Retinal pigment epithelial cell (primary cell): ENCODE data around the gene SLC19A2.

Experiments
- DNase-seq: peaks from one replicate; pipeline ENCODE4 v3.0.0-alpha.2; 2010; ENCODE audit warnings: low read depth
- H3K4me3 ChIP-seq: 2 replicates; pipeline ENCODE4 v1.5.1; 2011; ENCODE audit warnings: mild to moderate bottlenecking, low read length, control low read depth, moderate library complexity
- CTCF ChIP-seq: conservative IDR thresholded peaks from 2 replicates; pipeline ENCODE4 v1.5.1; 2011; ENCODE audit warnings: low read depth, low read length, control low read depth, inconsistent platforms

SLC19A2 gene

DNA sequence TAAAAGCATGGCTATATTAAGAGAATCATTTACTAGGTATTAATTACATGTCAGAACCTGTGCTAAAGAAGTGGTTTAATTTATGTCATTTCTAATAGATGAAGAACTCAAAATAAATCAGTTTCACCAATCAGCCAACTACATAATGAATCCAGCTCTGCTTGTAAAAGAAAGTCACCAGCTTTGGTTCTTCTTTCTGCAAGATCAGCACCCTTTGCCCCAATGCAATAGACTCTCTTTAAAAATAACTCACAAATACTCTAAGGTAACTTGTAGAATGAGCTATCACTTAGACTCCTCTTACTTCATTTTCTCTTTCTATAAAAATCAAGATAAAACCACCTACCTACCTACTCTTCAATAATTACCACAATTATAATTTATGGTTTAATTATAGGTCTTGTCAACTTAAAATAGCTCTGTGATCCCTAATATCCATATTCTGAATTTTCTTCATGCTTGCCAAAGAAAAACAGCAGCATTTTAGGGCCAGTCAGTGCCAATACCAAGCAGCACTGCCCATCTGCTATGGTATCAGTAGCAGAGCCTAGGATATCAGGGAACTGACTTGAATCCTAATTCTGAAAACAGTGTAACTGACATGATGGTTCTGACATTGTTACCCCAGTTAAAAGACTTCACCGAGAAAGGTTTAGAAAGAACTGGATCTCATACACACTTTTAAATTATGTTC is 11.3 kb downstream of the SLC19A2 start:
- H3K4me3 ChIP-seq = no peak overlapping the region
- no peak for DNase-seq
- no peak for TF ChIP-seq CTCF

- H3K4me3 ChIP-seq = no peak overlapping the region
- no peak for TF ChIP-seq CTCF
- no peak for DNase-seq
These were observed 12.4 kb downstream of the SLC19A2 start for GRCh38 chr1:169473347-169473746.

DNA sequence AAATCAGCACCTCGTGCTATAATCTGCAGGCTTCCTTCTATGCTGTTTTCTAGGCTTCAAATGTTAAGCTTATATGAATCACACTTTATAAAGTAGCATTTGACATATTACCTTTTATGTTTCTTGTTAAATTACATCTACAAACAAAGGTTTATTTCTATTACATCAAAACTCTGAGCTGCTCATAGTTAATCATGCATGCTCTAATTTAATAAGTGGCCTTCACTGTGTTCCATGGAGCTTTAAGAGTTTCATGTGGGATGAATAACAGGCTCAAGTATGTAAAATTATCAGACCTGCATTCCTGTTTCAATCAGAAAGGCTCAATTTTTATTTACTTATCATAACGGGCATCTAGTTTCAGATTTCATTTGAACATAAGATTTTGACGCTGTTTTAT is 13.0 kb downstream of the SLC19A2 start:
- peak; percentile 88 for DNase-seq
- no peak for TF ChIP-seq CTCF
- H3K4me3 ChIP-seq = no peak overlapping the region

DNA sequence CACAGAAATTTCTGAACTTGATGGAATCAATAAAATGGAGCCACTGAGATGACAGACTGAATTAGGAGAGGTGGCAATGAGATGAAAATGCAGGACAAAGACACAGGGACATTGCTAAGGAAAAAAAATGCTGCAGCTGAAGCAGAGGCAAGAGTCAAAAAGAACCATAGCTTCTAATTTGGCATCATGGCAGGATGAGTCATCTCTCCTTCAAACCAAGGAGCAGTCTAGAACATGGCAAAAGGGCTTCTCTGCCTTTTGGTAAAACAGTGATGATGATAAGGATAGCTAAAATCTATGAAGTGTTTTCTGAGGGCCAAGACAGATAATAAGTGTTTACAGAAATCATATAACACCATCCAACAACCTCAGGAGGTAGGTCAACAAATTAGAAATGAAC is 16.8 kb downstream of the SLC19A2 start:
- H3K4me3 ChIP-seq = no peak overlapping the region
- DNase-seq = no peak
- no peak for TF ChIP-seq CTCF

DNA sequence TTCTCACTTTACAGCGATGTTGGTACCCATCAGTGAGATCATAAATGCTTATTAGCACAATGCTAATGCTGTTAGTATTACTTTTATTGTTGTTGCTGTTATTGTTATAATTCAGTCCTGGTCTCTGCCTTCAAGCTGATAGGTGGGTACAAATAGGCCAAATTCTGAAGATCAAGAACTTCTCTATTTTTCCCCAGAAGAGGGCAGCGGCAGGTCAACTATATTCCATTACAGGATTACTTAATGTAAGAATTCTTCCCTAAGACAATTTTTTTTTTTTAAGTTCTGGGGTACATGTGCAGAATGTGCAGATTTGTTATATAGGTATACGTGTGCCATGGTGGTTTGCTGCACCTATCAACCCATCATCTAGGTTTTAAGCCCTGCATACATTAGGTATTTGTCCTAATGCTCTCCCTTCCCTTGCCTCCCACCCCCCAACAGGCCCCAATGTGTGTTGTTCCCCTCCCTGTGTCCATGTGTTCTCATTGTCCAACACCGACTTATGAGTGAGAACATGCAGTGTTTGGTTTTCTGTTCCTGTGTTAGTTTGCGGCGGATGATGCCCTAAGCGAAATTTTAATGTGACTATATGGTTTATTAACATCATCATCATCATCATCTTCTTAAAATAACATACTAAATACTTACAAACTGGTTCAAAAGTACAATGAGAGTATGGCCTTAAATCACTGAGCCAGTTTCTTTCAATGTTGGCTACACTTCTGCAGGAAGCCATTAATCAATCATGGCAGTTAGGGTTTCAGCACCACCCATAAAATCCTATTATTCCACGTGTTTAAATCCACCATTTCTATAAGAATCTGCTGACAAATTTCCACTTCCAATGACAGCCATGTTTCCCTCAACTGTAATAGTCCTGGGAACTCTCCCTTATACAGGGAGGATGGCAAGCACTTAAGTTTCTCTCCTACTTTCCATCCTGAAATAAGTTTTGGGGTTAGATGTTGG is 19.2 kb downstream of the SLC19A2 start:
- no peak overlapping the region for H3K4me3 ChIP-seq
- peak; percentile 46 for TF ChIP-seq CTCF
- DNase-seq = no peak

DNA sequence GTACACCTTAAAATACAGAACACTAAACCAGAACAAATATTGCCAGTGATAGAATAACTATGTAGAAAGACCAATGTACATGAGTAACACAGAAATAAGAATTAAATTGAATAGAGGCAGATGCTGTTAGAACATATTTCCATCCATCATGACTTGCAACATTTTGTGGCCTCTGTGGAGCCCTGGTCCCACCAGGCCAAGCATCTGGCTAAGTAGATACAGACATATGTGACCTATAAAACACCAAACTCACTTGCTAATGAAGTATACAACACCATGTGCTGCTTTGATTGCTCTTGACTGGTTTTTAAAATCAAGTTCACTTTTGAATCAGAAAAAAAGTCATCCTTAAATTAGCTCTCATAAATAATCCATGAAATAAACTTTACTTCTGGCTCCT is 20.5 kb downstream of the SLC19A2 start:
- TF ChIP-seq CTCF = no peak
- DNase-seq = no peak
- no peak overlapping the region for H3K4me3 ChIP-seq

DNA sequence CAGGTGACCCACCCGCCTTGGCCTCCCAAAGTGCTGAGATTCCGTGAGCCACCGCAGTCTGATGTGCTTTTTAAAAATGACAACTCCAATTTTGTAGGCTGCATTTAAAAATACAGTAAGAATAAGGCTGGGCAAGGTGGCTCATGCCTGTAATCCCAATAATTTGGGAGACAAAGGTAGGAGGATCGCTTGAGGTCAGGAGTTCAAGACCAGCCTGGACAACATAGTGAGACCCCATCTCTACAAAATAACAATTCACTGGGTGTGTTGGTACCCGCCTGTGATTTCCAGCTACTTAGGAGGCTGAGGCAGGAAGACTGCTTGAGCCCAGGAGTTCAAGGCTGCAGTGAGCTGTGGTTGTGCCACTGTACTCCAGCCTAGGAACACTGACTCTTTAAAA is 23.4 kb downstream of the SLC19A2 start:
- no peak for DNase-seq
- no peak for TF ChIP-seq CTCF
- no peak overlapping the region for H3K4me3 ChIP-seq
